Osteoblast (primary cell): ENCODE results near the gene DNAI4. TPM values are rescaled to one million over a fixed set of nuclear protein-coding genes. Genes with fewer than 3 reads are reported as not detected.
A peak's percentile ranks its signal among the peaks of the same experiment; 100 is the strongest.

Experiments used
- DNase-seq: peaks from one replicate; pipeline ENCODE4 v3.0.0; 2011; ENCODE audit warnings: low spot score, mixed read lengths; ENCODE audit not compliant: insufficient read length; ENCODE audit errors: missing footprints
- H2AFZ ChIP-seq: 2 replicates; pipeline ENCODE4 v1.6.0; 2011; ENCODE audit warnings: mild to moderate bottlenecking, low read length
- H3K27ac ChIP-seq: 2 replicates; pipeline ENCODE4 v1.5.1; 2011; ENCODE audit warnings: mild to moderate bottlenecking, low read depth, low read length, moderate library complexity
- H3K27me3 ChIP-seq: 2 replicates; pipeline ENCODE4 v1.6.0; 2012; ENCODE audit warnings: mild to moderate bottlenecking, control low read depth, inconsistent platforms, low read length, moderate library complexity; ENCODE audit not compliant: insufficient read depth
- H3K36me3 ChIP-seq: 2 replicates; pipeline ENCODE4 v1.5.1; 2011; ENCODE audit warnings: mild to moderate bottlenecking, low read length, control low read depth, moderate library complexity; ENCODE audit not compliant: insufficient read depth
- H3K4me1 ChIP-seq: 2 replicates; pipeline ENCODE4 v1.5.1; 2011; ENCODE audit warnings: mild to moderate bottlenecking, low read length, control low read depth, moderate library complexity; ENCODE audit not compliant: insufficient read depth
- H3K4me2 ChIP-seq: 2 replicates; pipeline ENCODE4 v1.6.0; 2011; ENCODE audit warnings: mild to moderate bottlenecking, low read length; ENCODE audit not compliant: insufficient read depth
- H3K4me3 ChIP-seq: fragments of 200-600 bp; sonication (generic); 3 replicates; pipeline ENCODE4 v1.5.1; 2012; ENCODE audit warnings: mild to moderate bottlenecking, low read length, inconsistent platforms; ENCODE audit not compliant: insufficient read depth
- H3K79me2 ChIP-seq: 2 replicates; pipeline ENCODE4 v1.6.0; 2012; ENCODE audit warnings: mild to moderate bottlenecking, low read length, control low read depth, inconsistent platforms; ENCODE audit not compliant: insufficient read depth
- H3K9me3 ChIP-seq: 2 replicates; pipeline ENCODE4 v1.5.1; 2011; ENCODE audit warnings: low read depth, low read length, control low read depth
- H4K20me1 ChIP-seq: 2 replicates; pipeline ENCODE4 v1.6.0; 2012; ENCODE audit warnings: mild to moderate bottlenecking, low read length, control low read depth; ENCODE audit not compliant: insufficient read depth
- total RNA-seq: library from RNA; depleted of rRNA; stranded (reverse); fragments of >200 nt; gene quantifications from 2 replicates; pipeline ENCODE4 v1.2.3, GENCODE V29; 2012
- TF ChIP-seq, protein P1 (sequence below): IDR thresholded peaks from 2 replicates; pipeline ENCODE4 v1.5.1; 2011; ENCODE audit warnings: mild to moderate bottlenecking, low read depth, low read length, moderate library complexity; ENCODE audit errors: extremely low read depth

Gene DNAI4
- total RNA-seq, 1 donor, result 12.7 TPM

DNA sequence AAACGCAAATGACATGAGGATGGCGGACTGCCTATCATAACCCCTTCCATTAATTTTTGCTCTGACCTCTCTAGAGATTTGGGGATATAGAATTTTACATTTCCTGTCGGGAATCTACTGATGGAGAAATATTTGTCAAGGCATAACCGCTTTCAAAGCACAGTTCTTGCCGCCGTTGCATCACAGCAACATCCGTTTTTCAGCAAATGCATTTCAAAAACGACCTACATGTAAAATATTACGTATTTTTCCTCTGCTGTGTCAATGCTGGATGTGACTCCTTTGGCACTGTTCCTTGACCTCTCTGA is 5.0 kb upstream of the DNAI4 start:
- TF ChIP-seq, protein P1, sequence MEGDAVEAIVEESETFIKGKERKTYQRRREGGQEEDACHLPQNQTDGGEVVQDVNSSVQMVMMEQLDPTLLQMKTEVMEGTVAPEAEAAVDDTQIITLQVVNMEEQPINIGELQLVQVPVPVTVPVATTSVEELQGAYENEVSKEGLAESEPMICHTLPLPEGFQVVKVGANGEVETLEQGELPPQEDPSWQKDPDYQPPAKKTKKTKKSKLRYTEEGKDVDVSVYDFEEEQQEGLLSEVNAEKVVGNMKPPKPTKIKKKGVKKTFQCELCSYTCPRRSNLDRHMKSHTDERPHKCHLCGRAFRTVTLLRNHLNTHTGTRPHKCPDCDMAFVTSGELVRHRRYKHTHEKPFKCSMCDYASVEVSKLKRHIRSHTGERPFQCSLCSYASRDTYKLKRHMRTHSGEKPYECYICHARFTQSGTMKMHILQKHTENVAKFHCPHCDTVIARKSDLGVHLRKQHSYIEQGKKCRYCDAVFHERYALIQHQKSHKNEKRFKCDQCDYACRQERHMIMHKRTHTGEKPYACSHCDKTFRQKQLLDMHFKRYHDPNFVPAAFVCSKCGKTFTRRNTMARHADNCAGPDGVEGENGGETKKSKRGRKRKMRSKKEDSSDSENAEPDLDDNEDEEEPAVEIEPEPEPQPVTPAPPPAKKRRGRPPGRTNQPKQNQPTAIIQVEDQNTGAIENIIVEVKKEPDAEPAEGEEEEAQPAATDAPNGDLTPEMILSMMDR, result no peak
- Histone ChIP-seq H2AFZ (peak overlapping the region; percentile 74), H3K4me3 (peak overlapping the region; percentile 89), H3K27ac (peak overlapping the region; percentile 44), H3K9me3 (no peaks in the 10 kb centered on the region), H4K20me1 (peaks cover 17% of the 10 kb centered on the region), H3K27me3 (no peaks in the 10 kb centered on the region), H3K4me1 (peaks cover 53% of the 10 kb centered on the region), H3K36me3 (peaks cover 4% of the 10 kb centered on the region), H3K4me2 (peak overlapping the region; percentile 89), H3K79me2 (peaks cover 77% of the 10 kb centered on the region)
- DNase-seq, result no peak

DNA sequence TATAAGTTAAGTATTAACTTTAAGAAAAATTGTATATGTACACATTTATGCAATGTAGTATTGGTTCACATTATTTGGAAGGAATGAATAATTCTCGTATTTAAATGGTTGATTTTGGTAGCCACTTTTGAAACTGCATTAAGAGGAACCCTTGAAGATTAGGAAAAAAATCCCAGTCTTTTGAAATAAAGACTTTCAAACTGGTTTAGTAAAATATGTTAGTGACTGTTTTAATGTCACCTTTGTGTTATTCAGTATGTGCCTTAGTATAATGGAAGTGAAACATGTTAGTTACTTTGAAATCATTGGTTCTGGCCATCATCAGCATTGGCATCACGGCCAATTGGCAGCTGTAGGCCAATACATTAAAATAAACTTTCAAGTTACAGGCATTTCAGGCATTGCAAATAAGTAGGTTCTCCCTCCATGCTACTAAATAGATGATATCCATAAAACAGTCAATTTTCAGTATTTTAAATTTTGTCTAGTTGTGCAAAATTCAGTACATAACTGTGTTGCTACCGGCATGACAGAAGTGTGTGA is 4.6 kb upstream of the DNAI4 start:
- H3K4me1 ChIP-seq, result peaks cover 49% of the 10 kb centered on the region
- peaks cover 4% of the 10 kb centered on the region for H3K36me3 ChIP-seq
- H3K27me3 ChIP-seq, result no peaks in the 10 kb centered on the region
- peak overlapping the region; percentile 89 for H3K4me2 ChIP-seq
- H3K4me3 ChIP-seq, result peak overlapping the region; percentile 89
- peak overlapping the region; percentile 74 for H2AFZ ChIP-seq
- peak; percentile 71 for DNase-seq
- peaks cover 17% of the 10 kb centered on the region for H4K20me1 ChIP-seq
- H3K79me2 ChIP-seq, result peaks cover 77% of the 10 kb centered on the region
- TF ChIP-seq, protein P1, result no peak
- H3K9me3 ChIP-seq, result no peaks in the 10 kb centered on the region
- H3K27ac ChIP-seq, result peak overlapping the region; percentile 44

DNA sequence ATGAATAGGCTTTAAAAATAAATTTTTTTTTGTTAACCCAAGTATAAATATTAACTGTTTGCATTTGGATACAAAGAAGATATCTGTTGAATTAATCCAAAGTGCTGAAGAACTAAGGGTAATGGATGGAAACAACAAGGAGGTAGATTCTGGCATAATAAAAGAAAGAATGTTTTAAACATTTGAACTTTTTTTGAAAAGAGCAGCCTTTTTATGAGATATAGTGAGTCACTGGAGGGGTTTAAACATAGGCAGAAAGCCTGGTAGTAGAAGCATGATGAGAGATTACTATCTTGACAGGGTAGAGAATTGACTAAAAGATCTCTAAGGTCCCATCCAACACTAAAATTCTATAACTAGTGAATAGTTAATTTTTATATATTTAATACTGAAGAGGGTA is 2.9 kb upstream of the DNAI4 start:
- TF ChIP-seq, protein P1, result no peak
- Histone ChIP-seq H3K27me3 (no peaks in the 10 kb centered on the region), H3K79me2 (peaks cover 76% of the 10 kb centered on the region), H3K4me3 (no peak overlapping the region), H3K36me3 (peaks cover 4% of the 10 kb centered on the region), H2AFZ (no peak overlapping the region), H3K9me3 (no peaks in the 10 kb centered on the region), H3K27ac (no peak overlapping the region), H3K4me2 (no peak overlapping the region), H4K20me1 (peaks cover 12% of the 10 kb centered on the region), H3K4me1 (peaks cover 39% of the 10 kb centered on the region)
- DNase-seq, result peak; percentile 66

DNA sequence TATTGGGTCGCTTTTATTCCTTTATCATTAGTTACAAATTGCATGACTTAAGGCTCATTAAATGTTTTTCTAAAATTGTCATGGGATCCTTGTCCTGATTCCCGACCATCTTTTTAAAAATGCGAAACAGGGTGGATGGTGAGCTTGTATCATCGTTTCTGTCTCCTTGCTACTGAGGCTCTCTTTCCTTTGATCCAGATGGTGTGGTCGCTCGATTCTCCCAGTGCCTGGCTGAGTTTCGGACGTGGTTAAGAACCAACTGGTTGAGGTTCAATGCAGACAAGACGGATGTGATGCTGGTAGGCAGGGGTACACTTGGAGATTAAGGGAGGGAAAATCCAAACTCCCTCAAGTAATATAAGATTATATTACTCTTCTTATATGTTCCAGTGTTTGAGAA is 1.3 kb upstream of the DNAI4 start:
- TF ChIP-seq, protein P1, result no peak
- no peaks in the 10 kb centered on the region for H3K9me3 ChIP-seq
- H3K27ac ChIP-seq, result peak overlapping the region; percentile 99
- H3K4me2 ChIP-seq, result peak overlapping the region; percentile 92
- peak overlapping the region; percentile 96 for H3K4me3 ChIP-seq
- H3K79me2 ChIP-seq, result peaks cover 75% of the 10 kb centered on the region
- peaks cover 6% of the 10 kb centered on the region for H4K20me1 ChIP-seq
- peaks cover 4% of the 10 kb centered on the region for H3K36me3 ChIP-seq
- peak overlapping the region; percentile 69 for H2AFZ ChIP-seq
- H3K27me3 ChIP-seq, result no peaks in the 10 kb centered on the region
- no peak for DNase-seq
- H3K4me1 ChIP-seq, result peaks cover 27% of the 10 kb centered on the region
